Smooth muscle cell (in vitro differentiated cells): Measurements from ENCODE around the gene BRINP1. TPM values are rescaled to one million over a fixed set of nuclear protein-coding genes. Genes with fewer than 3 reads are reported as not detected.

Source experiments
- DNase-seq: peaks from one replicate; lab custom pipeline; 2025; ENCODE audit not compliant: unreplicated experiment; lab: John Stamatoyannopoulos, UW
- H2AFZ ChIP-seq: fragments of 200-600 bp; sonication (generic); 2 replicates; pipeline ENCODE4 v1.6.0; 2016; ENCODE audit warnings: antibody characterized with exemption, low read depth, mild to moderate bottlenecking
- H3F3A ChIP-seq: fragments of 200-600 bp; sonication (generic); 2 replicates; pipeline ENCODE4 v1.6.0; 2017; ENCODE audit warnings: antibody characterized with exemption, low read depth
- H3K27ac ChIP-seq: fragments of 200-600 bp; sonication (generic); 2 replicates; pipeline ENCODE4 v1.5.1; 2016; ENCODE audit warnings: low read depth, mild to moderate bottlenecking
- H3K27me3 ChIP-seq: fragments of 200-600 bp; sonication (generic); 2 replicates; pipeline ENCODE4 v1.6.1; 2016; ENCODE audit warnings: low read depth, mild to moderate bottlenecking
- H3K36me3 ChIP-seq: fragments of 200-600 bp; sonication (generic); 2 replicates; pipeline ENCODE4 v1.5.1; 2016; ENCODE audit warnings: low read depth
- H3K4me1 ChIP-seq: fragments of 200-600 bp; sonication (generic); 2 replicates; pipeline ENCODE4 v1.5.1; 2016; ENCODE audit warnings: low read depth
- H3K4me2 ChIP-seq: fragments of 200-600 bp; sonication (generic); 2 replicates; pipeline ENCODE4 v1.6.0; 2016; ENCODE audit warnings: mild to moderate bottlenecking
- H3K4me3 ChIP-seq: fragments of 200-600 bp; sonication (generic); 2 replicates; pipeline ENCODE4 v1.5.1; 2016; ENCODE audit warnings: mild to moderate bottlenecking
- H3K79me2 ChIP-seq: fragments of 200-600 bp; sonication (generic); 2 replicates; pipeline ENCODE4 v1.6.0; 2016; ENCODE audit warnings: low read depth, mild to moderate bottlenecking
- H3K9ac ChIP-seq: fragments of 200-600 bp; sonication (generic); 2 replicates; pipeline ENCODE4 v1.6.0; 2016; ENCODE audit warnings: low read depth
- H3K9me3 ChIP-seq: fragments of 200-600 bp; sonication (generic); replicated peaks from 2 replicates; pipeline ENCODE4 v1.5.1; 2016; ENCODE audit warnings: low read depth
- H4K20me1 ChIP-seq: fragments of 200-600 bp; sonication (generic); 2 replicates; pipeline ENCODE4 v1.6.0; 2016; ENCODE audit warnings: low read depth
- CTCF ChIP-seq: fragments of 200-600 bp; sonication (generic); IDR thresholded peaks from 2 replicates; pipeline ENCODE4 v1.5.1; 2017; ENCODE audit warnings: borderline replicate concordance, mild to moderate bottlenecking, antibody characterized with exemption; ENCODE audit not compliant: insufficient read depth, poor library complexity, severe bottlenecking
- WGBS: methylation state at CpG from one replicate; pipeline ENCODE4 v1.1.7; 2016; ENCODE audit warnings: low lambda C conversion rate; 5-methylcytosine and 5-hydroxymethylcytosine counted together
- polyA plus RNA-seq: library from polyadenylated mRNA; unstranded; fragments of >200 nt; fragmentation: Nextera tagmentation; extraction: Ambion mirVana; gene quantifications from 2 replicates; pipeline ENCODE4 v1.2.1, GENCODE V29; 2016
- total RNA-seq: library from RNA; depleted of rRNA; stranded (reverse); fragments of >200 nt; gene quantifications from 2 replicates; pipeline ENCODE4 v1.2.3, GENCODE V29; 2014

BRINP1 gene
- total and polyA plus RNA-seq, 2 experiments from 2014 or later, result 0.19 to 0.45 TPM

GRCh38 chr9:119126040-119126439, 243.2 kb downstream of the BRINP1 start:
- no peak overlapping the region for H2AFZ ChIP-seq
- no peaks in the 10 kb centered on the region for H4K20me1 ChIP-seq
- no peak overlapping the region for H3K9ac ChIP-seq
- WGBS, result 85% methylated on average over 2 of the region's 2 CpGs
- no peaks in the 10 kb centered on the region for H3K9me3 ChIP-seq
- no peak overlapping the region for H3K27ac ChIP-seq
- H3K4me2 ChIP-seq, result no peak overlapping the region
- no peak overlapping the region for H3K4me3 ChIP-seq
- DNase-seq, result no peak
- no peaks in the 10 kb centered on the region for H3K79me2 ChIP-seq
- no peaks in the 10 kb centered on the region for H3K27me3 ChIP-seq
- TF ChIP-seq CTCF, result no peak
- no peaks in the 10 kb centered on the region for H3K4me1 ChIP-seq
- no peaks in the 10 kb centered on the region for H3K36me3 ChIP-seq
- no peaks in the 10 kb centered on the region for H3F3A ChIP-seq

- Histone ChIP-seq H4K20me1 (no peaks in the 10 kb centered on the region), H3F3A (no peaks in the 10 kb centered on the region), H3K27me3 (no peaks in the 10 kb centered on the region), H3K79me2 (no peaks in the 10 kb centered on the region), H3K9me3 (no peaks in the 10 kb centered on the region), H3K4me2 (no peak overlapping the region), H3K36me3 (no peaks in the 10 kb centered on the region), H3K27ac (no peak overlapping the region), H3K4me1 (no peaks in the 10 kb centered on the region), H3K4me3 (no peak overlapping the region), H2AFZ (no peak overlapping the region), H3K9ac (no peak overlapping the region)
- no peak for DNase-seq
- 93% methylated on average over 1 of the region's 1 CpG for WGBS
- TF ChIP-seq CTCF, result no peak
Observed at GRCh38 chr9:119121899-119122298, 247.3 kb downstream of the BRINP1 start.

GRCh38 chr9:119117409-119117808, 251.8 kb downstream of the BRINP1 start:
- no peak overlapping the region for H3K9ac ChIP-seq
- no peak for DNase-seq

More at GRCh38 chr9:119117409-119117808, 251.8 kb downstream of the BRINP1 start:
- H3K27me3 ChIP-seq, result no peaks in the 10 kb centered on the region
- H3K79me2 ChIP-seq, result no peaks in the 10 kb centered on the region
- H2AFZ ChIP-seq, result no peak overlapping the region
- H3K4me1 ChIP-seq, result no peaks in the 10 kb centered on the region
- TF ChIP-seq CTCF, result no peak
- H3K9me3 ChIP-seq, result no peaks in the 10 kb centered on the region
- no peak overlapping the region for H3K4me2 ChIP-seq
- no peaks in the 10 kb centered on the region for H3F3A ChIP-seq
- H3K27ac ChIP-seq, result no peak overlapping the region
- H3K4me3 ChIP-seq, result no peak overlapping the region
- H3K36me3 ChIP-seq, result no peaks in the 10 kb centered on the region
- no peaks in the 10 kb centered on the region for H4K20me1 ChIP-seq
